Loucy (cell line): ENCODE results near the gene SMPDL3A.

ENCODE experiments used
- CTCF ChIP-seq: fragments of 200-600 bp; sonication (generic); conservative IDR thresholded peaks from 2 replicates; pipeline ENCODE4 v1.5.1; 2014; ENCODE audit warnings: mild to moderate bottlenecking, antibody characterized with exemption, low read length
- EZH2phosphoT487 ChIP-seq: fragments of 200-600 bp; IDR thresholded peaks from 2 replicates; pipeline ENCODE4 v1.6.1; 2018; ENCODE audit warnings: antibody characterized with exemption, mild to moderate bottlenecking, moderate library complexity, borderline replicate concordance

DNA sequence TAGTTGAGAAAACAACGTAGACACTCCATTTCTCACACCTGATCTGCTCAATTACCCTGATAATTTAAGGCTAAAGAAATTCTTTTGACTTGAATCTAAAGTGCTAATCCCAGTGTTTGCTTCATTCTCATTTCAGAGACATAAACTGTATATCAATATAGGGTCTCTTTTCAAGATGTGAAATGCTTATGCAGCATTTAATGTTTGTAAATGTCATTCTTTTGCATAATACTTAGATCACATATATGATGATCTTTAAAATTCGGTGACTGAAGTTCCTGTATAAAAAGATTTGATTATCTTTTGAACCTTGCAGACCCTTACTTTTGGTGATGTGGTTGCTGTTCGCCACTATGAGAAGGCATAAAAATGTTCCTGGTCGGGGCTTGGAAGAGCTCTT, 5.7 kb upstream of the SMPDL3A start:
- TF ChIP-seq CTCF (no peak), EZH2phosphoT487 (no peak)
